Naive thymus-derived CD4-positive, alpha-beta T cell (primary cell): ENCODE measurements around the gene CEP250. TPM values are rescaled to one million over a fixed set of nuclear protein-coding genes. Genes with fewer than 3 reads are reported as not detected.
"Not testable (repeated sequence)": the region's sequence is repeated elsewhere in the genome, so short reads cannot be mapped to it uniquely, and the experiment has no call there.

ENCODE experiments used
- ATAC-seq: fragments of 150-1000 bp; cut with Tn5 transposase; 2 replicates; pipeline ENCODE4 v1.10.0; 2021; ENCODE audit warnings: mild to moderate bottlenecking, moderate library complexity
- CTCF ChIA-PET: fragments of 350-600 bp; sonication (Branson Sonifier 250); formaldehyde crosslinking; loops from one replicate; lab custom pipeline; 2021; ENCODE audit warnings: antibody characterized with exemption; lab: Charles Lee
- POLR2A ChIA-PET: fragments of 350-600 bp; sonication (Branson Sonifier 250); formaldehyde crosslinking; loops from one replicate; lab custom pipeline; 2021; ENCODE audit warnings: antibody characterized with exemption, inconsistent platforms; lab: Charles Lee
- DNase-seq, 9 donors: peaks; one replicate each; pipeline versions ENCODE4 v3.0.0 to v3.0.0-alpha.2; 2020 to 2022; ENCODE audit warnings: mixed read lengths in 1 of 9
- H3K27ac ChIP-seq: one replicate; pipeline ENCODE4 v1.7.0; 2013; ENCODE audit warnings: mild to moderate bottlenecking, low read depth, low read length, moderate library complexity
- H3K27me3 ChIP-seq, 2 donors: one replicate each; pipeline ENCODE4 v1.7.0; 2013; ENCODE audit warnings: low read length in 2 of 2, mild to moderate bottlenecking in 2 of 2, moderate library complexity in 2 of 2; ENCODE audit not compliant: control insufficient read depth in 2 of 2, insufficient read depth in 2 of 2
- H3K36me3 ChIP-seq, 3 experiments: 1 replicate in 2 of 3; 2 replicates in 1 of 3; pipeline ENCODE4 v1.7.0; 2013; ENCODE audit warnings: low read length in 3 of 3, mild to moderate bottlenecking in 3 of 3, moderate library complexity in 1 of 3; ENCODE audit not compliant: insufficient read depth in 3 of 3, control insufficient read depth in 2 of 3
- H3K4me1 ChIP-seq, 2 donors: one replicate each; pipeline ENCODE4 v1.7.0; 2013; ENCODE audit warnings: low read length in 2 of 2, mild to moderate bottlenecking in 2 of 2, moderate library complexity in 1 of 2; ENCODE audit not compliant: control insufficient read depth in 2 of 2, insufficient read depth in 2 of 2
- H3K4me3 ChIP-seq: 2 replicates; pipeline ENCODE4 v1.7.0; 2013; ENCODE audit warnings: mild to moderate bottlenecking, low read length
- H3K9me3 ChIP-seq, 3 experiments: 1 replicate in 2 of 3; 2 replicates in 1 of 3; pipeline ENCODE4 v1.7.0; 2013; ENCODE audit warnings: low read length in 3 of 3; ENCODE audit not compliant: control insufficient read depth in 2 of 3
- H3K27ac Mint-ChIP-seq, 9 donors: one replicate each; pipeline ENCODE4 v1.8.0; 2020 to 2022; ENCODE audit warnings: mixed read lengths in 9 of 9, mild to moderate bottlenecking in 8 of 9, moderate library complexity in 5 of 9, inconsistent platforms in 2 of 9
- H3K27me3 Mint-ChIP-seq, 5 donors: one replicate each; pipeline ENCODE4 v1.8.0; 2021 to 2022; ENCODE audit warnings: mixed read lengths in 5 of 5, mild to moderate bottlenecking in 1 of 5
- H3K36me3 Mint-ChIP-seq, 5 donors: one replicate each; pipeline ENCODE4 v1.8.0; 2020 to 2022; ENCODE audit warnings: mixed read lengths in 5 of 5, mild to moderate bottlenecking in 3 of 5, inconsistent platforms in 1 of 5
- H3K4me1 Mint-ChIP-seq, 7 donors: one replicate each; pipeline ENCODE4 v1.8.0; 2020 to 2022; ENCODE audit warnings: mixed read lengths in 7 of 7, mild to moderate bottlenecking in 3 of 7, inconsistent platforms in 1 of 7
- H3K4me3 Mint-ChIP-seq, 10 donors: one replicate each; pipeline ENCODE4 v1.8.0; 2020 to 2022; ENCODE audit warnings: mild to moderate bottlenecking in 10 of 10, mixed read lengths in 10 of 10, moderate library complexity in 6 of 10, inconsistent platforms in 2 of 10
- H3K9me3 Mint-ChIP-seq, 11 donors: one replicate each; pipeline ENCODE4 v1.8.0; 2020 to 2022; ENCODE audit warnings: mixed read lengths in 11 of 11, mild to moderate bottlenecking in 4 of 11, inconsistent platforms in 1 of 11, moderate library complexity in 1 of 11
- intact Hi-C, 2 donors: fragments of 100-400 bp; cut with micrococcal nuclease; formaldehyde crosslinking; loops; one replicate each; pipeline ENCODE4 v1.15.1; 2023
- polyA plus RNA-seq, 2 donors: library from polyadenylated mRNA; unstranded; fragments of 300-500 nt; fragmentation: Illumina TruSeq; gene quantifications; one replicate each; pipeline ENCODE4 v1.2.3, GENCODE V29; 2021
- total RNA-seq, 6 experiments: library from RNA in 5 of 6; stranded (reverse) in 5 of 6; gene quantifications; 1 replicate in 5 of 6; 2 replicates in 1 of 6; pipeline ENCODE4 v1.2.3 and lab custom pipeline; 2021 to 2026

CEP250 gene
- total and polyA plus RNA-seq, 7 experiments from 2014 or later: 7.7 to 75.0 (median 50.2) TPM

- H3K36me3 Mint-ChIP-seq, H3K9me3 ChIP-seq, POLR2A ChIA-PET, H3K27ac ChIP-seq, H3K27ac Mint-ChIP-seq, H3K4me3 ChIP-seq, H3K27me3 Mint-ChIP-seq, ATAC-seq, H3K4me3 Mint-ChIP-seq, DNase-seq, H3K36me3 ChIP-seq, H3K4me1 ChIP-seq, H3K27me3 ChIP-seq, H3K9me3 Mint-ChIP-seq: not testable (repeated sequence)
- intact Hi-C loops: loop anchor here (5.0 to 10.0 kb wide), 3 partner anchors 38 to 1635 kb away; partner anchors contain the start of genes ACSS2 (in 1 of the 2), CHMP4B (in 1 of the 2), GGT7 (in 1 of the 2) and UQCC1 (in 1 of the 2)
- CTCF ChIA-PET: interaction anchor here (0.7 to 1.4 kb wide), 2 partner anchors 10 to 13 kb away, joined by 4 read pairs; no protein-coding TSS in a partner anchor
- H3K4me1 Mint-ChIP-seq: peaks cover 0 to 15% (median 5%) of the 10 kb centered on the region in 7 donors
Measured at GRCh38 chr20:35449855-35450254, 5.5 kb upstream of the CEP250 start.

DNA sequence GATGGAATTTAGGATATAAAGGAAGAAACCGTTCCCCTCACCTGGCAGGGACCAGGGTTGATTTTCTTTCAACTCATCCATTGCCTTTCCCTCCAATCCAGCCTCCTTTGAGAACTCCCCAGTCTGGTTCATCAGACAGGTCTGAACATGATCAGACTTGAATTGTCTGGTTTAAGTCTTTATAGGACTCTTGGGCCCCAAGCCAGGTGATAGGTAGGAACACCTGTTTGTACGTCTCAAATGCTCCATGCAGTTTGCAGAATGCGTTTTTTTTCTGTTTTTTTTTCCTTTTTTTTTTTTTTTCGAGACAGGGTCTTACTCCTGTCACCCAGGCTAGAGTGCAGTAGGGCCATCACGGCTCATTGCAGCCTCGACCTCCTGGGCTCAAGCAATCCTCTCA lies 4.1 kb upstream of the CEP250 start:
- H3K27me3 Mint-ChIP-seq: peaks cover 0 to 2% (median 0%) of the 10 kb centered on the region in 5 donors
- Histone ChIP-seq H3K9me3 (no peaks in the 10 kb centered on the region), H3K4me3 (no peak overlapping the region), H3K4me1 (peaks cover 0 to 3% of the 10 kb centered on the region in 2 donors), H3K36me3 (peaks cover 0 to 4% (median 0%) of the 10 kb centered on the region in 3 experiments), H3K27me3 (no peaks in the 10 kb centered on the region), H3K27ac (no peak overlapping the region)
- H3K9me3 Mint-ChIP-seq: no peaks in the 10 kb centered on the region
- intact Hi-C loops: loop anchor here (10.0 kb wide), 2 partner anchors 576 to 1636 kb away; partner anchors contain the start of genes ACSS2 (in 1 of the 2), CHMP4B (in 1 of the 2) and GGT7 (in 1 of the 2)
- ATAC-seq (no peak), DNase-seq (no peak)
- H3K4me1 Mint-ChIP-seq: peaks cover 0 to 23% (median 13%) of the 10 kb centered on the region in 7 donors
- H3K36me3 Mint-ChIP-seq: no peaks in the 10 kb centered on the region
- no peak overlapping the region for H3K27ac Mint-ChIP-seq
- H3K4me3 Mint-ChIP-seq: no peak overlapping the region
- POLR2A ChIA-PET: no interaction called here
- CTCF ChIA-PET: no interaction called here

DNA sequence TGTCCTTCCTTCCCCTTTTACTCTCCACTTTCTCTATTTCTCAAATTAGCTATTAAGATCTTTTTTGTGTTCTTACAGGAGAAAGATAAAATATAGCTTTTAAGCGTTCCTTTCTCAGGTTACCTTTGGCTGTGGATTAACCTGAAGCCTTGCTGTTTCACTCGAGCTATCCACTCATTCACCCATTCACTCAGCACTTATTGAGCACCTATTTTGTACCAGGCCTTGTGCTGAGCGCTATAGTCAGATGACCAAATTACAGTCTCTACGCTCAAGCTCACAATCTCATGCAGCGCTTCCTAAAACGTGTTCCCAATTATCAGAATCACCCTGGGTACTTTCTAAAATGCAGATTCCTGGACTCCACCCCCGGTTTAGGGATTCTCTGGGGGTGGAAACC lies 1.8 kb upstream of the CEP250 start:
- H3K27ac ChIP-seq: peak overlapping the region; percentile 94
- H3K27ac Mint-ChIP-seq: peak overlapping the region; percentile 43 to 98 (median 86)
- H3K4me3 Mint-ChIP-seq: peak overlapping the region; percentile 82 to 98 (median 93)
- POLR2A ChIA-PET: interaction anchor here (0.6 to 3.5 kb wide), 4 partner anchors 38 to 165 kb away, joined by 3 to 32 read pairs (median 4); no protein-coding TSS in a partner anchor
- no peak for ATAC-seq
- intact Hi-C loops: loop anchor here (1.0 to 10.0 kb wide), 8 partner anchors 37 to 1639 kb away; partner anchors contain the start of genes ACSS2 (in 1 of the 2), CHMP4B (in 1 of the 2), CPNE1 (in 1 of the 2) and GGT7 (in 1 of the 2)
- H3K27me3 ChIP-seq: no peaks in the 10 kb centered on the region
- no peak for DNase-seq
- no peaks in the 10 kb centered on the region for H3K27me3 Mint-ChIP-seq
- H3K4me1 ChIP-seq: no peaks in the 10 kb centered on the region
- no peaks in the 10 kb centered on the region for H3K9me3 Mint-ChIP-seq
- CTCF ChIA-PET: interaction anchor here (1.6 to 1.9 kb wide), 2 partner anchors 11 to 14 kb away, joined by 4 to 9 read pairs; no protein-coding TSS in a partner anchor
- H3K36me3 ChIP-seq: peaks cover 0 to 4% (median 0%) of the 10 kb centered on the region in 3 experiments
- no peaks in the 10 kb centered on the region for H3K9me3 ChIP-seq
- H3K4me3 ChIP-seq: no peak overlapping the region
- H3K36me3 Mint-ChIP-seq: peaks cover 0 to 3% (median 0%) of the 10 kb centered on the region in 5 donors
- H3K4me1 Mint-ChIP-seq: peaks cover 0 to 38% (median 23%) of the 10 kb centered on the region in 7 donors

- H3K9me3 ChIP-seq, H3K27me3 ChIP-seq, H3K27ac ChIP-seq, H3K4me3 ChIP-seq, DNase-seq, H3K27me3 Mint-ChIP-seq, H3K4me1 ChIP-seq, H3K9me3 Mint-ChIP-seq, ATAC-seq: not testable (repeated sequence)
- peak overlapping the region in 2 of 9 donors; percentile 28 to 71 for H3K27ac Mint-ChIP-seq
- peaks cover 0 to 24% (median 0%) of the 10 kb centered on the region in 3 experiments for H3K36me3 ChIP-seq
- intact Hi-C loops: loop anchor here (5.0 to 10.0 kb wide), 3 partner anchors 206 to 1642 kb away; partner anchors contain the start of genes ACSS2 (in 1 of the 2), CHMP4B (in 1 of the 2), CPNE1 (in 1 of the 2) and GGT7 (in 1 of the 2)
- peaks cover 0 to 38% (median 27%) of the 10 kb centered on the region in 7 donors for H3K4me1 Mint-ChIP-seq
- CTCF ChIA-PET: interaction anchor here (2.1 kb wide), 1 partner anchor 9 kb away, joined by 10 read pairs; no protein-coding TSS in a partner anchor
- POLR2A ChIA-PET: interaction anchor here (0.6 to 3.5 kb wide), 8 partner anchors 12 to 497 kb away, joined by 3 to 32 read pairs (median 6); partner anchors contain the start of genes CPNE1, RBM12 and SCAND1
- H3K4me3 Mint-ChIP-seq: peak overlapping the region in 8 of 10 donors; percentile 82 to 97 (median 93)
- H3K36me3 Mint-ChIP-seq: peaks cover 0 to 13% (median 0%) of the 10 kb centered on the region in 5 donors
Measured at GRCh38 chr20:35456700-35457099, 1.3 kb downstream of the CEP250 start.

DNA sequence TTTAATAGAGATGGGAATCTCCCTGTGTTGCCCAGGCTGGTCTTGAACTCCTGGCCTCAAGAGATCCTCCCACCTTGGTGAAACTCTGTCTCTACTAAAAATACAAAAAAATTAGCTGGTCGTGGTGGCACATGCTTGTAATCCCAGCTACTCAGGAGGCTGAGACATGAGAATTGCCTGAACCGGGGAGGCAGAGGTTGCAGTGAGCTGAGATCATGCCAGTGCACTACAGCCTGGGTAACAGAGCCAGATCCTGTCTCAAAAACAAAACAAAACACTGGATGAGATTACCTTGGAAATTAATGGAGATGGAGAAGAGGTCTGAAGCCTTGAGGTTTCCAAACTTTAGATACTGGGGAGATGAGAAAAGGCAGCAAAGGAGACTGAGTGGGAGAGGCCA lies 2.1 kb downstream of the CEP250 start:
- H3K4me3 Mint-ChIP-seq, H3K9me3 ChIP-seq, CTCF ChIA-PET, H3K4me1 ChIP-seq, H3K27me3 ChIP-seq, H3K9me3 Mint-ChIP-seq, DNase-seq, H3K4me3 ChIP-seq, H3K27me3 Mint-ChIP-seq, H3K27ac ChIP-seq, ATAC-seq: not testable (repeated sequence)
- Mint-ChIP-seq H3K4me1 (peaks cover 7 to 38% (median 27%) of the 10 kb centered on the region in 7 donors), H3K27ac (peak overlapping the region in 1 of 9 donors; percentile 65), H3K36me3 (peaks cover 0 to 20% (median 0%) of the 10 kb centered on the region in 5 donors)
- peaks cover 0 to 32% (median 4%) of the 10 kb centered on the region in 3 experiments for H3K36me3 ChIP-seq
- POLR2A ChIA-PET: interaction anchor here (0.7 to 1.1 kb wide), 3 partner anchors 12 to 236 kb away, joined by 3 to 7 read pairs (median 3); no protein-coding TSS in a partner anchor
- intact Hi-C loops: loop anchor here (5.0 to 10.0 kb wide), 3 partner anchors 205 to 1643 kb away; partner anchors contain the start of genes ACSS2 (in 1 of the 2), CHMP4B (in 1 of the 2), CPNE1 (in 1 of the 2) and GGT7 (in 1 of the 2)

DNA sequence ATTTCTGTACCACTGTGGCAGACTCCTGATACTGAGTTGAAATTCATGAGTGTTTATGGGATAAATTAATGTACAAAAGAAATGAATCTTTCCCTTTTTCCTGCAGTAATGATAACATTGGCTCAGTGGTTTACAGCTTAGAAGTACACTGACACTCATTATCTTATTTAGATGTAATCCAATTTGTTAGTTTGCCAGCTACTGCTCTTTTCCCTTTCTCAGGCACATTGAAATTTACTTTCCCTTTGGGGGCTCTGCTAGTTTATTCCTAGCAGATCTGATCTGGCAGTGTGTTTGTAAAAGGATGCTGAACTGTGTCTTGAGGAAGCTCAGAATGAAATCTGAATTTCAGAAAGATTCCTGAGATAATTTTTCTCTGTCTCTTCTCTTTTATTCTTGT lies 3.0 kb downstream of the CEP250 start:
- peaks cover 0 to 20% (median 0%) of the 10 kb centered on the region in 5 donors for H3K36me3 Mint-ChIP-seq
- DNase-seq (no peak), ATAC-seq (no peak)
- H3K4me1 Mint-ChIP-seq: peaks cover 7 to 39% (median 27%) of the 10 kb centered on the region in 7 donors
- intact Hi-C loops: loop anchor here (5.0 to 10.0 kb wide), 3 partner anchors 204 to 1644 kb away; partner anchors contain the start of genes ACSS2 (in 1 of the 2), CHMP4B (in 1 of the 2), CPNE1 (in 1 of the 2) and GGT7 (in 1 of the 2)
- no peaks in the 10 kb centered on the region for H3K27me3 Mint-ChIP-seq
- Histone ChIP-seq H3K27ac (no peak overlapping the region), H3K4me3 (no peak overlapping the region), H3K27me3 (no peaks in the 10 kb centered on the region), H3K4me1 (no peaks in the 10 kb centered on the region), H3K36me3 (peaks cover 0 to 32% (median 4%) of the 10 kb centered on the region in 3 experiments), H3K9me3 (no peaks in the 10 kb centered on the region)
- no peaks in the 10 kb centered on the region for H3K9me3 Mint-ChIP-seq
- no peak overlapping the region for H3K27ac Mint-ChIP-seq
- ChIA-PET POLR2A (interaction anchor here (0.7 kb wide), 1 partner anchor 237 kb away, joined by 3 read pairs; no protein-coding TSS in a partner anchor), CTCF (no interaction called here)
- H3K4me3 Mint-ChIP-seq: no peak overlapping the region
